SH-SY5Y (cell line): ENCODE measurements around the gene PDP2.

ENCODE experiments used
- GATA2 ChIP-seq: IDR thresholded peaks from 2 replicates; pipeline ENCODE4 v1.6.1; 2011; ENCODE audit warnings: mild to moderate bottlenecking, low read depth, low read length
- GATA3 ChIP-seq: IDR thresholded peaks from 2 replicates; pipeline ENCODE4 v1.6.1; 2011; ENCODE audit warnings: low read depth, mild to moderate bottlenecking, low read length, moderate library complexity

- TF ChIP-seq GATA2 = no peak
- no peak for TF ChIP-seq GATA3
These were observed 7.2 kb upstream of the PDP2 start for GRCh38 chr16:66872943-66873684.
